ENCODE measurements around the gene UTP25.
"Not testable (repeated sequence)": the region's sequence is repeated elsewhere in the genome, so short reads cannot be mapped to it uniquely, and the experiment has no call there.

Gene UTP25

DNA sequence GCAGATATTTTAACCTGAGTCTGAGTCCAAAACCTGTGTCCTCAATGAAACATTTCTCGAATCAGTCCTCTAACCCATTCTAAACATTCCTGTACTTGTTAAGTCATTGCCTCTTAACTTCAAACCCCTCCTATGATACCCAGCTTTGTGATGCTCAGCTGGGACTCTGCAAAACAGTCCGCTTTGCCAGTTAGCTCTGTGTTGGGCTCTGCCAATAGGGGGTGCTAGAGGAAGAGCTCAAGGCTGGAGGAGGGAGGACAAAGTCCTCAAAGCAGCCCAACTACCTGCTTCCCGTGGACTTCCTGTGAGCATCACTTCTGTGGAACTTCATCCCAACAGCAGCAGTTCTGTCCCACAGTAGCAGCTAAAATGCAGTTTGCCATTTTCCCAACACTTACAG lies 72.2 kb downstream of the UTP25 start:
- H3K23ac ChIP-seq (ENCODE audit: low read length), result no peak overlapping the region
- H2BK120ac ChIP-seq (ENCODE audit: low read depth, low read length), result no peak overlapping the region
- H3K36me3 ChIP-seq (ENCODE audit: control insufficient read depth, insufficient read depth, low read length), result no peaks in the 10 kb centered on the region
- H3K79me1 ChIP-seq (ENCODE audit: low read length), result no peaks in the 10 kb centered on the region
- no peak overlapping the region for H2BK15ac ChIP-seq (replicated peaks; ENCODE audit: low read depth)
- no peak overlapping the region for H3K4me2 ChIP-seq (ENCODE audit: low read length)
- DNase-seq, result peak; percentile 80
- H3K4me1 ChIP-seq (ENCODE audit: control insufficient read depth, low read depth, low read length), result no peaks in the 10 kb centered on the region
- WGBS (ENCODE audit: extremely low coverage, insufficient coverage, low lambda C conversion rate), result no CpG with 5 or more reads among the region's 3 CpGs
- H4K8ac ChIP-seq (ENCODE audit: low read depth, low read length), result no peak overlapping the region
- no peak overlapping the region for H4K5ac ChIP-seq (ENCODE audit: low read length)
- no peak overlapping the region for H3K9ac ChIP-seq (ENCODE audit: low read length)
- H3K56ac ChIP-seq (ENCODE audit: low read length), result no peak overlapping the region
- no peak overlapping the region for H3K27ac ChIP-seq (ENCODE audit: low read depth, low read length)
- no peak overlapping the region for H3K18ac ChIP-seq (ENCODE audit: low read length)
- H3K4me3 ChIP-seq (ENCODE audit: low read length), result no peak overlapping the region
- no peaks in the 10 kb centered on the region for H3K27me3 ChIP-seq (ENCODE audit: insufficient read depth, low read length, poor library complexity)
- no peak overlapping the region for H3K4ac ChIP-seq (ENCODE audit: low read depth, low read length)
- no peak overlapping the region for H2AK5ac ChIP-seq (ENCODE audit: low read length)
- H3K79me2 ChIP-seq (ENCODE audit: control insufficient read depth, insufficient read depth, low read length), result no peaks in the 10 kb centered on the region
- no peak overlapping the region for H2BK5ac ChIP-seq (ENCODE audit: low read length)

DNA sequence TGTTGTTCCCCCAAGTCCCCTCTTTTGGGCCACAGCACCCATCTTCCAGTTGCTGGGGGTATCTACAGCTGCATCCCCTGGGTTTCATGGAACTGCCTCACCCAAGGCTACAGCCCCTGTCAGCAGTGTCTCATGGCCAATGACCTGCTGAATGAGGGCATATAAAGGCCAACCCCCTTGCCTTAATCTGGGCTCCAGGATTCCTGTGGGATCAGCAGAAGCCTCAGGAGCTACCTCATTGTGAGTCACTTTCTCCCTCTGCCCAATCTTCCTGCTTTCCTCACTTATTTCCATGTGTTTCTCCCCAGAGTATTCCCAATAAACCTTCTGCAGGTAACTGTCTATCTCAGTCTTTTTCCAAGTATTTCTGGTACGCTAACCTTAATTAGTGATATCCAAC lies 73.0 kb downstream of the UTP25 start:
- Histone ChIP-seq H3K4ac (ENCODE audit: low read depth, low read length) (no peak overlapping the region), H3K23ac (ENCODE audit: low read length) (no peak overlapping the region), H3K4me2 (ENCODE audit: low read length) (no peak overlapping the region), H2BK5ac (ENCODE audit: low read length) (no peak overlapping the region), H3K18ac (ENCODE audit: low read length) (no peak overlapping the region), H2BK15ac (replicated peaks; ENCODE audit: low read depth) (no peak overlapping the region), H3K4me1 (ENCODE audit: control insufficient read depth, low read depth, low read length) (no peaks in the 10 kb centered on the region), H2BK120ac (ENCODE audit: low read depth, low read length) (no peak overlapping the region), H3K4me3 (ENCODE audit: low read length) (no peak overlapping the region), H3K27ac (ENCODE audit: low read depth, low read length) (no peak overlapping the region), H4K8ac (ENCODE audit: low read depth, low read length) (no peak overlapping the region), H3K36me3 (ENCODE audit: control insufficient read depth, insufficient read depth, low read length) (no peaks in the 10 kb centered on the region), H3K56ac (ENCODE audit: low read length) (no peak overlapping the region), H4K5ac (ENCODE audit: low read length) (no peak overlapping the region), H3K27me3 (ENCODE audit: insufficient read depth, low read length, poor library complexity) (no peaks in the 10 kb centered on the region), H2AK5ac (ENCODE audit: low read length) (no peak overlapping the region), H3K9ac (ENCODE audit: low read length) (no peak overlapping the region), H3K79me1 (ENCODE audit: low read length) (no peaks in the 10 kb centered on the region), H3K79me2 (ENCODE audit: control insufficient read depth, insufficient read depth, low read length) (no peaks in the 10 kb centered on the region)
- DNase-seq, result no peak
- no CpG with 5 or more reads among the region's 1 CpG for WGBS (ENCODE audit: extremely low coverage, insufficient coverage, low lambda C conversion rate)

DNA sequence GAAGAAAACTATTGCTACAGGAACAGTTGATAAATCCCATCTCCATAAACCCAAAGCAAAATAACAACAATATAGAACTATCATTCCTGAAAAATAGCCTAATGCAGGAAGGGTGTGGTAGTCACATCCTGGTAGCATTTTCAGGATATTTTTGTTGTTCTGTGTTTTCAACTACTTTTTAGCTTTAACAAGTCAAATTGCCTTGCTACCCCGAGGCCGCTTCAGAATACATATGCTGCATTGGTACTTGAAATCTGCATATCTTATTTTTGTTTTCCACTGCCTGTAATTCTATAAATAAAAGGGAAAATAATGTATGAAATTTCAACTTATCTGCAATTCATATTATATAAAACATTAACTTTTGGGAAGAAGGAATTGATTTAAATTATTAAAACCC lies 73.4 kb downstream of the UTP25 start:
- H3K4ac ChIP-seq (ENCODE audit: low read depth, low read length), result no peak overlapping the region
- H3K56ac ChIP-seq (ENCODE audit: low read length), result no peak overlapping the region
- H3K79me1 ChIP-seq (ENCODE audit: low read length), result no peaks in the 10 kb centered on the region
- H3K79me2 ChIP-seq (ENCODE audit: control insufficient read depth, insufficient read depth, low read length), result no peaks in the 10 kb centered on the region
- no peak overlapping the region for H2BK15ac ChIP-seq (replicated peaks; ENCODE audit: low read depth)
- no peak overlapping the region for H3K9ac ChIP-seq (ENCODE audit: low read length)
- H4K5ac ChIP-seq (ENCODE audit: low read length), result no peak overlapping the region
- DNase-seq, result no peak
- no peak overlapping the region for H3K18ac ChIP-seq (ENCODE audit: low read length)
- H4K8ac ChIP-seq (ENCODE audit: low read depth, low read length), result no peak overlapping the region
- H3K36me3 ChIP-seq (ENCODE audit: control insufficient read depth, insufficient read depth, low read length), result no peaks in the 10 kb centered on the region
- H2AK5ac ChIP-seq (ENCODE audit: low read length), result no peak overlapping the region
- H2BK5ac ChIP-seq (ENCODE audit: low read length), result no peak overlapping the region
- H3K23ac ChIP-seq (ENCODE audit: low read length), result no peak overlapping the region
- no peak overlapping the region for H3K4me2 ChIP-seq (ENCODE audit: low read length)
- H3K4me3 ChIP-seq (ENCODE audit: low read length), result no peak overlapping the region
- H2BK120ac ChIP-seq (ENCODE audit: low read depth, low read length), result no peak overlapping the region
- no CpG with 5 or more reads among the region's 2 CpGs for WGBS (ENCODE audit: extremely low coverage, insufficient coverage, low lambda C conversion rate)
- H3K27me3 ChIP-seq (ENCODE audit: insufficient read depth, low read length, poor library complexity), result no peaks in the 10 kb centered on the region
- H3K27ac ChIP-seq (ENCODE audit: low read depth, low read length), result no peak overlapping the region
- H3K4me1 ChIP-seq (ENCODE audit: control insufficient read depth, low read depth, low read length), result no peaks in the 10 kb centered on the region

DNA sequence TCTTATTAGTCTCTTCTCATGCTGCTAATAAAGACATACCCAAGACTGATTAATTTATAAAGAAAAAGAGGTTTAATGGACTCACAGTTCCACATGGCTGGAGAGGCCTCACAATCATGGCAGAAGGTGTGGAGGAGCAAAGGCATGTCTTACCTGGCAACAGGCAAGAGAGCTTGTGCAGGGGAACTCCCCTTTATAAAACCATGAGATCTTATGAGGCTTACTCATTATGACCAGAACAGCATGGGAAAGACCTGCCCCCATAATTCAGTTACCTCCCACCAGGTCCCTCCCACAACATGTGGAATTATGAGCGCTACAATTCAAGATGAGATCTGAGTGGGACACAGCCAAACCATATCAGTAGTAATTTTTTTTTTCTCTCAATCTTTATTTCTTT lies 77.0 kb downstream of the UTP25 start:
- H3K4me3 ChIP-seq (ENCODE audit: low read length); H3K9ac ChIP-seq (ENCODE audit: low read length); H3K79me2 ChIP-seq (ENCODE audit: control insufficient read depth, insufficient read depth, low read length); DNase-seq; H2BK15ac ChIP-seq (replicated peaks; ENCODE audit: low read depth); H3K56ac ChIP-seq (ENCODE audit: low read length); H3K4me1 ChIP-seq (ENCODE audit: control insufficient read depth, low read depth, low read length); H3K18ac ChIP-seq (ENCODE audit: low read length); H3K79me1 ChIP-seq (ENCODE audit: low read length); H3K4ac ChIP-seq (ENCODE audit: low read depth, low read length); H3K4me2 ChIP-seq (ENCODE audit: low read length); H4K8ac ChIP-seq (ENCODE audit: low read depth, low read length); H2BK5ac ChIP-seq (ENCODE audit: low read length); H4K5ac ChIP-seq (ENCODE audit: low read length); H3K23ac ChIP-seq (ENCODE audit: low read length); H3K36me3 ChIP-seq (ENCODE audit: control insufficient read depth, insufficient read depth, low read length); H3K27me3 ChIP-seq (ENCODE audit: insufficient read depth, low read length, poor library complexity); H2BK120ac ChIP-seq (ENCODE audit: low read depth, low read length); H3K27ac ChIP-seq (ENCODE audit: low read depth, low read length); H2AK5ac ChIP-seq (ENCODE audit: low read length): not testable (repeated sequence)
- WGBS (ENCODE audit: extremely low coverage, insufficient coverage, low lambda C conversion rate), result no CpG with 5 or more reads among the region's 1 CpG
